ENCODE measurements around the gene SCAMP4.

Gene SCAMP4

GRCh38 chr19:1921326-1921725 is 16.1 kb downstream of the SCAMP4 start:
- TF ChIP-seq, protein P1, sequence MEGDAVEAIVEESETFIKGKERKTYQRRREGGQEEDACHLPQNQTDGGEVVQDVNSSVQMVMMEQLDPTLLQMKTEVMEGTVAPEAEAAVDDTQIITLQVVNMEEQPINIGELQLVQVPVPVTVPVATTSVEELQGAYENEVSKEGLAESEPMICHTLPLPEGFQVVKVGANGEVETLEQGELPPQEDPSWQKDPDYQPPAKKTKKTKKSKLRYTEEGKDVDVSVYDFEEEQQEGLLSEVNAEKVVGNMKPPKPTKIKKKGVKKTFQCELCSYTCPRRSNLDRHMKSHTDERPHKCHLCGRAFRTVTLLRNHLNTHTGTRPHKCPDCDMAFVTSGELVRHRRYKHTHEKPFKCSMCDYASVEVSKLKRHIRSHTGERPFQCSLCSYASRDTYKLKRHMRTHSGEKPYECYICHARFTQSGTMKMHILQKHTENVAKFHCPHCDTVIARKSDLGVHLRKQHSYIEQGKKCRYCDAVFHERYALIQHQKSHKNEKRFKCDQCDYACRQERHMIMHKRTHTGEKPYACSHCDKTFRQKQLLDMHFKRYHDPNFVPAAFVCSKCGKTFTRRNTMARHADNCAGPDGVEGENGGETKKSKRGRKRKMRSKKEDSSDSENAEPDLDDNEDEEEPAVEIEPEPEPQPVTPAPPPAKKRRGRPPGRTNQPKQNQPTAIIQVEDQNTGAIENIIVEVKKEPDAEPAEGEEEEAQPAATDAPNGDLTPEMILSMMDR (conservative IDR thresholded peaks at IDR 0.05; ENCODE audit: control insufficient read depth, insufficient read depth, low read depth, low read length): no peak
- no peak for DNase-seq (ENCODE audit: low read depth)
- H3K4me3 ChIP-seq (ENCODE audit: control insufficient read depth, low read depth, low read length): no peak overlapping the region

- DNase-seq (ENCODE audit: low read depth): no peak
- TF ChIP-seq, protein P1 (conservative IDR thresholded peaks at IDR 0.05; ENCODE audit: control insufficient read depth, insufficient read depth, low read depth, low read length): no peak
- H3K4me3 ChIP-seq (ENCODE audit: control insufficient read depth, low read depth, low read length): no peak overlapping the region
These were observed 16.6 kb downstream of the SCAMP4 start for GRCh38 chr19:1921825-1922224.

DNA sequence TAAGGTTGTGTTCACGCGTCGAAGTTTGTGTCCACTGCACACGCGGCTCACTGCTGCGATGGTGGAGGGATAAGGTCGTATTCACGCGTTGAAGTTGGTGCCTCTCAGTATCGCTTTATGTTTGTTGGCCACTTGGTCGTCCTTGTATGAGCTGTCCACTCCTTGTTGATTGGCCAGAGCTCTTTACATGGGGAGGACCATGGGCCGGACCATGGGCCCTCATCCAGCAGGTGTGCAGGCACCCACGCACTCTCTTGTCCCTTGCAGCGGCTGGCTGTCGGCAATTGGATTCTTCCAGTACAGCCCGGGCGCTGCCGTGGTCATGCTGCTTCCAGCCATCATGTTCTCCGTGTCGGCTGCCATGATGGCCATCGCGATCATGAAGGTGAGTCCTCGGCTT is 17.6 kb downstream of the SCAMP4 start:
- no peak for DNase-seq (ENCODE audit: low read depth)
- TF ChIP-seq, protein P1 (conservative IDR thresholded peaks at IDR 0.05; ENCODE audit: control insufficient read depth, insufficient read depth, low read depth, low read length): no peak
- no peak overlapping the region for H3K4me3 ChIP-seq (ENCODE audit: control insufficient read depth, low read depth, low read length)

GRCh38 chr19:1923319-1923718 is 18.1 kb downstream of the SCAMP4 start:
- no peak overlapping the region for H3K4me3 ChIP-seq (ENCODE audit: control insufficient read depth, low read depth, low read length)
- TF ChIP-seq, protein P1 (conservative IDR thresholded peaks at IDR 0.05; ENCODE audit: control insufficient read depth, insufficient read depth, low read depth, low read length): no peak
- DNase-seq (ENCODE audit: low read depth): no peak

DNA sequence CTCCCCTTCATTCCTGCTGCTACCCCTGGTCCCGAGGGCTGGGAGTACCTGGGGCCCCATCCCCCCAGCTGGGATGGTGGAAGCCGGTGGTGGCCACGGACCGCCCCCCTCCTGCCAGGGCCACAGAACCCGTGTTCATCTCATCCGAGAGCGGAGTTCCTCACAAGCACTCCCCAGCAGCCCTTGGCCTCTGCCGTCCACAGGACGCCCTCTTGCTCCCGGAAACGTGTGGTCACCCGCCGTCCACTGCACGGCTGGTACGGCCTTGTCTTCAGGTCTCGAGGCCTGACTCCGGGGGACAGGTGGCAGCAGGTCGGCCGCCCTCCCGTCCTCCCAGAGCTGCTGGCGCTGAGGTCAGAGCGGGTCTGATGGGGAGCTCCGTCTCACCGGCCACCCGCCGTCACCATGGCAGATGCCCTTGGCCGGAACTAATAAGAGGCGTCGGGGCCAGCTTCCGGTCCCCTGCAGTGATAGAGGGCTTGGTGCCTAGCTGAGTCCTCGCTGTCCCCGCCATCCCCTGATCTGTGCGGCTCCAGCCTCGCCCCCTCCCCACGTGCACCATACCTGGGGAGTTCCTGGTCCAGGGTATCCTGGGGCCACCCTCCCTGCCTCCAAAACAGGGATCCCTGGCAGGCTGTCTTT is 19.2 kb downstream of the SCAMP4 start:
- DNase-seq (ENCODE audit: low read depth): no peak
- TF ChIP-seq, protein P1 (conservative IDR thresholded peaks at IDR 0.05; ENCODE audit: control insufficient read depth, insufficient read depth, low read depth, low read length): no peak
- H3K4me3 ChIP-seq (ENCODE audit: control insufficient read depth, low read depth, low read length): no peak overlapping the region

- DNase-seq (ENCODE audit: low read depth): no peak
- TF ChIP-seq, protein P1 (conservative IDR thresholded peaks at IDR 0.05; ENCODE audit: control insufficient read depth, insufficient read depth, low read depth, low read length): no peak
- H3K4me3 ChIP-seq (ENCODE audit: control insufficient read depth, low read depth, low read length): no peak overlapping the region
These were observed 20.3 kb downstream of the SCAMP4 start for GRCh38 chr19:1925544-1925943.
